BLaER1 treated with 17β-estradiol and CSF1 and Interleukin-3, amounts not matched to agents 10 nM and 100 nM (cell line): Measurements from ENCODE around the gene RPL13.

Experiments used
- H3K27ac ChIP-seq, 11 experiments: shearing (Covaris generic); formaldehyde crosslinking; 2 replicates each; pipeline ENCODE4 v1.8.1; 2022
- H3K27me3 ChIP-seq, 11 experiments: shearing (Covaris generic); formaldehyde crosslinking; 2 replicates each; pipeline ENCODE4 v1.8.1; 2022
- H3K36me3 ChIP-seq, 11 experiments: shearing (Covaris generic); formaldehyde crosslinking; 2 replicates each; pipeline ENCODE4 v1.8.1; 2022
- H3K4me1 ChIP-seq, 10 experiments: shearing (Covaris generic); formaldehyde crosslinking; 2 replicates each; pipeline ENCODE4 v1.8.1; 2022
- H3K4me2 ChIP-seq, 11 experiments: shearing (Covaris generic); formaldehyde crosslinking; 2 replicates each; pipeline ENCODE4 v1.8.1; 2022
- H3K4me3 ChIP-seq, 10 experiments: shearing (Covaris generic); formaldehyde crosslinking; 2 replicates each; pipeline ENCODE4 v1.8.1; 2022
- H3K9ac ChIP-seq, 11 experiments: shearing (Covaris generic); formaldehyde crosslinking; 2 replicates each; pipeline ENCODE4 v1.8.1; 2022
- H3K9me3 ChIP-seq, 11 experiments: shearing (Covaris generic); formaldehyde crosslinking; replicated peaks in 1 of 11; 2 replicates each; pipeline ENCODE4 v1.8.1; 2022
- H4K20me1 ChIP-seq, 11 experiments: shearing (Covaris generic); formaldehyde crosslinking; 2 replicates each; pipeline ENCODE4 v1.8.1; 2022
- Cebpa-rat ChIP-seq, 11 experiments: shearing (Covaris generic); IDR thresholded peaks; 2 replicates each; pipeline ENCODE4 v1.8.1; 2022

Gene RPL13

DNA sequence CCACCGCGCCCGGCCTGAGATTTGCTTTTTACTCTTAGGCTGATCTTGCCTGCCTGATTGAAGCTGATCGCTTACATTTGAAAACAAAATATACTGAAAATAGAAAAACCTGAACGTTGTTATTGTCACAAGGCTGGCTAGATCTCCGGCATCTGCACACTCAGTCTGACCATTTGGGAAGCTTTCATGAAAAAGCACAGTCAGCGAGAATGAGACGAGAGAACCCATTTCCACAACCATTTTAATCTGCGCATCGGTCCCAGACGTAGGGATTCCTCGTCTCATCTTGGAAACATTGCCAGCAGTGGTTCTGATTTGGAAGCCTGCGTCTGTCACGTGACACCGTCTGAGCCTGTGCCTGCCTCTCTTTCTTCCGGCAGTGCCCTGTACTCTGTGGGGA is 31.4 kb upstream of the RPL13 start:
- Histone ChIP-seq H3K4me2 (no peak overlapping the region), H3K4me1 (peaks cover 35 to 57% (median 44%) of the 10 kb centered on the region in 10 experiments), H3K9me3 (no peaks in the 10 kb centered on the region), H3K36me3 (peaks cover 87 to 98% (median 93%) of the 10 kb centered on the region in 11 experiments), H4K20me1 (peaks cover 3 to 27% (median 21%) of the 10 kb centered on the region in 11 experiments; a peak in 21 of 22 replicates), H3K27ac (no peak overlapping the region), H3K27me3 (no peaks in the 10 kb centered on the region), H3K4me3 (no peak overlapping the region), H3K9ac (no peak overlapping the region)
- no peak for TF ChIP-seq Cebpa-rat (IDR thresholded peaks at IDR 0.05)

DNA sequence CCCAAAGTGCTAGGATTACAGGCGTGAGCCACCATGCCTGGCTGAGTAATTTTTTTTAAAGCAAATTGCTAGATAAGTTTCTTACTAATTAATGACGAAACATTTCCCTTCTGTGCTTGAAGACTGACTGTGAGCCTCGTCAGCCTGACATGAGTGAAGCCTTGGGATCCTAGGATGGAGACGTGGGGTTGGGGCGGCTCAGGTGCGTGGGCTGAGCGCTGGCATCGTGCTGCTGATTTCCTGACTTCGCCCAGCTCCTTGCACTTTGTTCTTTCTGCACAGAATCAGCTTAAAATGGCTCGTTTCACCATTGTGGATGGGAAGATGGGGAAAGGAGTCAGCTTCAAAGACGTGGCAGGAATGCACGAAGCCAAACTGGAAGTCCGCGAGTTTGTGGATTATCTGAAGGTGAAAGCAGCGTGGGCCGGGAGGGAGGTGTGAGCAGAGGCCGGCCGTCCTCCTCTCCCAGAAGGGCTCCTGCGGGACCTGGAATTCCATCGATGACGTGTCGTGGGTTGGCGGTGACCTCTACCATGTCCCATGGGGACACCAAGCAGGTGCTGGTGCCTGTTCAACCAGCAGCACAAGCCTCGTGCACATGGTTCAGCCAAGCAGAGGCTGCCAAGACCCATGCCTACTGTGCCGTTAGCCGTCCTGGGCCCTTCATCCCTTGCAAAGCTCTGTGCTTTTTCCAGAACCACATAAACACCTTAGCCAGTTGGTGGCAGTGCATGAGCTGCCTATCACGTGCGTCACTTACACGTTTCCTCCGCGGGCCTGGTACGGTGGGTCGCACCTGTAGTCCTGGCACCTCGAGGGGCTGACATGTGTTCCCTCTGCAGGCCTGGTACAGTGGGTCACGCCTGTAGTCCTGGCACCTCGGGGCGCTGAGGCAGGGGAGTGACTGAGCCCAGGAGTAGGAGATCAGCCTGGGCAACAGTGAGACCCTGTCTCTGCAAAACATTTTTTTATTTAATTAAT is 29.8 kb upstream of the RPL13 start:
- Histone ChIP-seq H3K4me3 (no peak overlapping the region), H3K27me3 (no peaks in the 10 kb centered on the region), H3K4me2 (no peak overlapping the region; a peak in 1 of 22 replicates), H3K36me3 (peaks cover 80 to 92% (median 88%) of the 10 kb centered on the region in 11 experiments), H3K4me1 (peaks cover 35 to 57% (median 43%) of the 10 kb centered on the region in 10 experiments), H3K27ac (0 out of 22 replicates have a peak overlapping the region, but pooled peaks of 2 of the 11 experiments have one; percentile 9 to 11), H4K20me1 (peaks cover 0 to 14% (median 6%) of the 10 kb centered on the region in 11 experiments; a peak in 15 of 22 replicates), H3K9ac (no peak overlapping the region), H3K9me3 (no peaks in the 10 kb centered on the region)
- no peak for TF ChIP-seq Cebpa-rat (IDR thresholded peaks at IDR 0.05)

- TF ChIP-seq Cebpa-rat (IDR thresholded peaks at IDR 0.05), result no peak
- H3K9ac ChIP-seq, result peak overlapping the region in 4 of 11 experiments; percentile 12 to 82 (median 36); a peak in 5 of 22 replicates
- no peaks in the 10 kb centered on the region for H3K9me3 ChIP-seq
- peaks cover 72 to 90% (median 84%) of the 10 kb centered on the region in 11 experiments for H3K36me3 ChIP-seq
- no peaks in the 10 kb centered on the region for H3K27me3 ChIP-seq
- H3K4me2 ChIP-seq, result peak overlapping the region in 6 of 11 experiments; percentile 9 to 92 (median 78); a peak in 5 of 22 replicates
- H3K4me1 ChIP-seq, result peaks cover 35 to 51% (median 45%) of the 10 kb centered on the region in 10 experiments
- H4K20me1 ChIP-seq, result peaks cover 0 to 10% (median 0%) of the 10 kb centered on the region in 11 experiments; a peak in 4 of 22 replicates
- H3K4me3 ChIP-seq, result no peak overlapping the region
- H3K27ac ChIP-seq, result peak overlapping the region in 9 of 11 experiments; percentile 89 to 96 (median 93); a peak in 17 of 22 replicates
These were observed 28.5 kb upstream of the RPL13 start for GRCh38 chr16:89531821-89532526.

DNA sequence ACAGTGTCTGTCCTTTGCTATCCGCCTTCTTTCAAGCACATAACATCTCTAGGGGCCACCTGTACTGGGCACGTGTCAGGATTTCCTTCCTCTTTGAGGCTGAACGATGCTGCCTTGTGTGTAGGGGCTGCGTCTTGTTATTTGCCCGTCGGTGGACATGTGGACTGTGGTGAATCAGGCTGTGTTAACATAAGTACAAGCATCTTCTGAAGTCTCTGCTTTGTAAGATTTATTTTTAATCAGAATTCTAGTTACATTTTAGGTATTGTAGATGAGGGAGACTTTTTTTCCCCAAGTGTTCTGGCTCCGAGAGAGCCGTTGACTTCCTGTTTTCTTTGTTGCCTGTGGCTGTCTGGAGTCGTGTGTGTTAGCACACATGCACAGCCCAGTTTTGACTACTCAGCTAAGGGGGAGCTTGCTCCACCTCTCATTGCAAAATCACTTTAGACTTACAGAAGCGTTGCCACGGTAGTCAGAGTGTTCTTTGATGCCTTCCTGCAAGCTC is 26.2 kb upstream of the RPL13 start:
- peak overlapping the region; percentile 70 to 86 (median 80); a peak in 21 of 22 replicates for H3K9ac ChIP-seq
- H3K4me1 ChIP-seq, result peaks cover 35 to 64% (median 46%) of the 10 kb centered on the region in 10 experiments
- H3K36me3 ChIP-seq, result peaks cover 72 to 90% (median 84%) of the 10 kb centered on the region in 11 experiments
- peak overlapping the region in 6 of 10 experiments; percentile 4 to 24 (median 10); a peak in 6 of 20 replicates for H3K4me3 ChIP-seq
- TF ChIP-seq Cebpa-rat (IDR thresholded peaks at IDR 0.05), result peak; percentile 87 to 98 (median 96)
- H3K27me3 ChIP-seq, result no peaks in the 10 kb centered on the region
- H4K20me1 ChIP-seq, result peaks cover 0 to 23% (median 0%) of the 10 kb centered on the region in 11 experiments; a peak in 3 of 22 replicates
- H3K9me3 ChIP-seq, result no peaks in the 10 kb centered on the region
- H3K27ac ChIP-seq, result peak overlapping the region; percentile 65 to 96 (median 92)
- H3K4me2 ChIP-seq, result peak overlapping the region; percentile 62 to 92 (median 80)

DNA sequence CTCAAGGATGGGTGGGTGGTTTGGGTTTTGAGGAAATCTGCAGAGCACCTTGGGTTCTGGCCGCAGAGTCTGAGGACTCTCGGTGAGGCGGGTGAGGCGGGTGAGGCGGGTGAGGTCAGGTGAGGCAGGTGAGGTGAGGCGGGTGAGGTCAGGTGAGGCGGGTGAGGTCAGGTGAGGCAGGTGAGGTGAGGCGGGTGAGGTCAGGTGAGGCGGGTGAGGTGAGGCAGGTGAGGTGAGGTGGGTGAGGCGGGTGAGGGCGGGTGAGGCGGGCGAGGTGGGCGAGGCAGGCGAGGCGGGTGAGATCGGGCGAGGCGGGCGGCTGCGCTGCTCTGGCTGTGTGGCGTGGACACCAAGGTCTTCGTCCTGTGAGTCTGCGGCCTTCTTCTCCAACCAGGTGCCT is 24.1 kb upstream of the RPL13 start:
- Histone ChIP-seq H3K4me3 (no peak overlapping the region), H3K4me1 (peaks cover 35 to 64% (median 48%) of the 10 kb centered on the region in 10 experiments), H4K20me1 (peaks cover 0 to 33% (median 4%) of the 10 kb centered on the region in 11 experiments; a peak in 7 of 22 replicates), H3K36me3 (peaks cover 67 to 87% (median 80%) of the 10 kb centered on the region in 11 experiments), H3K27me3 (no peaks in the 10 kb centered on the region), H3K9me3 (no peaks in the 10 kb centered on the region), H3K9ac (peak overlapping the region in 10 of 11 experiments; percentile 70 to 86 (median 80); a peak in 12 of 22 replicates), H3K27ac (peak overlapping the region; percentile 65 to 96 (median 92); a peak in 21 of 22 replicates), H3K4me2 (peak overlapping the region in 2 of 11 experiments; percentile 89 to 92; a peak in 3 of 22 replicates)
- TF ChIP-seq Cebpa-rat (IDR thresholded peaks at IDR 0.05), result no peak

GRCh38 chr16:89536886-89537548 is 23.5 kb upstream of the RPL13 start:
- Histone ChIP-seq H3K4me1 (peaks cover 35 to 59% (median 43%) of the 10 kb centered on the region in 10 experiments), H3K36me3 (peaks cover 67 to 87% (median 79%) of the 10 kb centered on the region in 11 experiments), H3K4me3 (no peak overlapping the region), H3K4me2 (peak overlapping the region in 1 of 11 experiments; percentile 16; a peak in 2 of 22 replicates), H3K9ac (peak overlapping the region in 3 of 11 experiments; percentile 18 to 44 (median 42); a peak in 5 of 22 replicates), H3K27me3 (no peaks in the 10 kb centered on the region), H3K27ac (peak overlapping the region in 8 of 11 experiments; percentile 47 to 96 (median 92); a peak in 14 of 22 replicates), H3K9me3 (no peaks in the 10 kb centered on the region), H4K20me1 (peaks cover 0 to 40% (median 4%) of the 10 kb centered on the region in 11 experiments; a peak in 9 of 22 replicates)
- TF ChIP-seq Cebpa-rat (IDR thresholded peaks at IDR 0.05), result no peak

GRCh38 chr16:89537549-89537925 is 22.9 kb upstream of the RPL13 start:
- no peak overlapping the region for H3K4me2 ChIP-seq
- H3K4me3 ChIP-seq, result no peak overlapping the region
- TF ChIP-seq Cebpa-rat (IDR thresholded peaks at IDR 0.05), result no peak
- H3K9ac ChIP-seq, result peak overlapping the region in 4 of 11 experiments; percentile 5 to 42 (median 24); a peak in 3 of 22 replicates
- H4K20me1 ChIP-seq, result peaks cover 0 to 45% (median 5%) of the 10 kb centered on the region in 11 experiments; a peak in 10 of 22 replicates
- H3K27me3 ChIP-seq, result no peaks in the 10 kb centered on the region
- H3K4me1 ChIP-seq, result peaks cover 31 to 54% (median 38%) of the 10 kb centered on the region in 10 experiments
- H3K27ac ChIP-seq, result peak overlapping the region in 8 of 11 experiments; percentile 46 to 96 (median 92); a peak in 14 of 22 replicates
- H3K36me3 ChIP-seq, result peaks cover 64 to 87% (median 77%) of the 10 kb centered on the region in 11 experiments
- no peaks in the 10 kb centered on the region for H3K9me3 ChIP-seq
